ENCODE results near the gene AEN. TPM values are rescaled to one million over a fixed set of nuclear protein-coding genes. Genes with fewer than 3 reads are reported as not detected.

AEN gene
- total and polyA plus RNA-seq, 2 of the 8 experiments (the other 6 are each of a cell fraction or from before 2014, with no cell fraction given), result 112 to 122 TPM

DNA sequence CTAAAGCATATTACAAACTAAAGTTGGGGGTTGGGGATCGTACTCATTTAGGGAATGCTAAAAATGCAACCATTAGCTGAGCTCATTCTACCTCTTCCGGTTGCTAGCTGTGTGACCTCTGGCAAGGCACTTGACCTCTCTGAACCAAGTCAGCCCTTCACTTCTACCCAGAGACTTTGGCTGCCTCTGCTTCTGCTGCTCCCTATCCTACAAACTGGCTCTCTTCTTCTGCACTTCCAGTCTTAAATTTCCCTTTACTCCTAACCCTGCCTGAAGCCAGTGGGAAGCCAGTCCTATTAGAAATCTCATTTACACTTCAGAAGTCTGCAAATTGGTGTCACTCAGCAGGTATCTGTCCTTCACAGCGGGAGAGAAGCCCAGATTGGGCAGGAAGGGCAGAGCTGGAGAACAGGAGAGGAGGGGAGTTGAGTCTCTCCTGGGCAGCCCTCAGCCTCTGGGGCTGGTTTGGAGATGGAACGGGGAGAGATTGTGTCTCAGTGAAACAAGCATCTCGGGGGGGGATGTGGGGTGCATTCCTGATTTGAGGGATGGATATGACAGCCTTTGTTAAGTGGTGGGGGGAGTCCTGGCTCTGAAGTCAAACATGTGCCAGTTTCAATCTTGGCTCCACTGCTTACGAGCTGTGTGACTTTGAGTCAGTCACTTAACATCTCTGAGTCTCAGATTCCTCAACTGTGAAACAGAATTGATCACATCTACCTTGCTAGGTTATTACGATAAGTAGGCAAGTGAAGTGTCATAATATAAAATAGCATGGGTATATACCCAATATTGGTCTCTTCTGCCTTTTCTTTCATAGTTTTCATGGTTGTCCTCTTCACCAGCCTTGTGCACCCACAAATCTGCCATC is 7.8 kb upstream of the AEN start (continued):
- TF ChIP-seq EP300 (IDR thresholded peaks at IDR 0.05; ENCODE audit: borderline replicate concordance in 1 of 2, low read depth in 2 of 2, low read length in 2 of 2), result no peak
- TF ChIP-seq MAFK (IDR thresholded peaks at IDR 0.05; ENCODE audit: low read depth, low read length), result peak; percentile 2; the same call in 1 of the 2 replicates
- TF ChIP-seq CEBPB (IDR thresholded peaks at IDR 0.05; ENCODE audit: low read depth, low read length), result no peak
- TF ChIP-seq RBBP5 (IDR thresholded peaks at IDR 0.05; ENCODE audit: borderline replicate concordance, low read depth, low read length), result no peak
- no peak for TF ChIP-seq RFX5 (IDR thresholded peaks at IDR 0.05; ENCODE audit: borderline replicate concordance, low read depth, low read length)
- no peak for TF ChIP-seq EGR1 (IDR thresholded peaks at IDR 0.05; ENCODE audit: borderline replicate concordance, low read depth, low read length)
- peak; percentile 72; the same call in 1 of the 2 replicates for TF ChIP-seq YY1 (IDR thresholded peaks at IDR 0.05; ENCODE audit: low read depth, low read length)
- TF ChIP-seq, protein P1, sequence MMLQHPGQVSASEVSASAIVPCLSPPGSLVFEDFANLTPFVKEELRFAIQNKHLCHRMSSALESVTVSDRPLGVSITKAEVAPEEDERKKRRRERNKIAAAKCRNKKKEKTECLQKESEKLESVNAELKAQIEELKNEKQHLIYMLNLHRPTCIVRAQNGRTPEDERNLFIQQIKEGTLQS (IDR thresholded peaks at IDR 0.05; ENCODE audit: insufficient read depth, low read depth, low read length), result no peak
- no peak; the same call in 1 of the 2 replicates for TF ChIP-seq JUND (IDR thresholded peaks at IDR 0.05; ENCODE audit: low read length)
- TF ChIP-seq RNF2 (IDR thresholded peaks at IDR 0.05; ENCODE audit: borderline replicate concordance, low read depth, low read length, missing control alignments, poor library complexity, severe bottlenecking), result no peak
- no peak for TF ChIP-seq BRCA1 (IDR thresholded peaks at IDR 0.05; ENCODE audit: low read depth, low read length)
